Mammary microvascular endothelial cell (primary cell): ENCODE measurements around the gene SDHB. TPM values are rescaled to one million over a fixed set of nuclear protein-coding genes. Genes with fewer than 3 reads are reported as not detected.

Source experiments
- total RNA-seq: library from RNA; depleted of rRNA; stranded (reverse); fragments of >200 nt; gene quantifications from 2 replicates; pipeline ENCODE4 v1.2.3, GENCODE V29; 2015

The SDHB gene
- 163 and 185 TPM in 2 replicates for total RNA-seq

DNA sequence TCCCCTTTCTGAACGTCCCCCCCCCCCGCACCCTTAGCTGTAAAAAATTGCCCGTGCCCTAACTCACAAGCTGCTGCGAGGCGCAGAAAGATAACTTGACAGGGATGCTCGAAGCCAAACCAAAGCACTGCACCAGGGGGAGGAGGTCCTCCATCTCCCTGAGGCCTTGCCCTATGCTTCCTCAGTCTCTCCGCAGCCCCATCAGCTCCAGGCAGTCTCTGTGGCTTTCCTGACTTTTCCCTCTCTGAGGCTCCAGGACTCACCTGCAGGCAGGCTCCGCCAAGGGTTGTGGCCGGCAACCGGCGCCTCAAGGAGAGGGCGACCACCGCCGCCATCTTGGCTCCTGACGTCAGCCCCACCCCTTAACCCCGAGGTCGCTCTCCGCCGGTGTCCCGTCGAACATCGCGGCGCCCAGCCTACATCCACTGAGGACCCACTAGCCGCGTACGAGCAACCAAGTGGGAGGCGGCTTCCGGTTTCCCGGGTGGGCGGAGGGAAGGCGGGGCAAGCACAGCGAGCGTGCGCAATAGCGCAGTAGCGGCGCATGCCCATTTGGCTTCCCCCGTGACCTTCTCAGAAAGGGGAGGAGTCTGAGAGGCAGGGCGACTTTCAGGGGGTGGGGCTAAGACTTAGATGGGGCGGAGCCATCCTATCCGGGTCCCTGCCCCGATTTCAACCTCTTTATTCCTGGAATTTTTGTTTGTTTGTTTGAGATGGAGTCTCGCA lies at the start of gene SDHB:
TSS of gene SDHB (minus strand) at position 348 of the 726 bp plus-strand sequence. CDS start at position 335, 13 bp downstream.

DNA sequence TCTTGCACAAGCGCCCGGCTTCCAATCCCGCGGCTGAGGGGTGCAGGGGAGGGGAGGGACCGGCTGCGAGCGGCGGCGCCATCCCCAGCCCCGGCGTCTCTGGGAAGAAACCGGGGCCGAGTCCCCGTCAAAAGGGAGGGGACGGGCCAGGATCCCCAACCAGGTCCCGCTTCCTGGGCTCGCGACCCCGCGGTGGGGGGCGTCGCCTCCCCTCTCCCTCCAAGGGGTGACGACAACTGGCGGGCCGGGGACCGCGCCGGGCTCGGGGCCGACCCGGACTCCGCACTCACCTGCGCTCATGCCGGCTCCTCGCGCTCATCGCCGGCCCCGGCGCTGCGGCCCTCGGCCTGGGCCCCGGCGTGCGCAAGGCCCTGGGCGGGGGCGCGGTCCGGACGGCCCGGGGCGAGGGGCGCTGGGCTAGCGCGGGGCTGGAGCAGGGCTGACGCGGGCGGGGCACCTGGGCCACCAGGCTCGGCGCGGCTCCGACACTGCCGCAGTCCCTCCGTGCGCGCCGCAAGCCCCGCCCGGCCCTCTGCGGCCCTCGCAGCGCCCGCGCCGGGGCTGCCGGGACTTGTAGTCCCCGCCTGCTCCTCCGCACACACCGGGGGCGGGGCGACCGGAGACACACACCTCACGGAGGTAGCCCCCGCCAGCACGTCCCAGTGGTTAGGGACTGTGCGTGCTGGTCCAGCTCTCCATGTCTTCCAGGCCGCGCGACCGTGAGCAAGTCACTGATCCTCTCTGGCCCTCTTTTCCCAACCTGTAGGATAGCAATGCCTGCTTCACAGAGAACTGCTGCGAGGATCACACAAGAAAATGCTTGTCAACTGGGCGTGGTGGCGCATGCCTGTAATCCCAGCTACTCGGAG lies 42.2 kb downstream of the SDHB start, which contains the start of gene ATP13A2:
TSS of gene ATP13A2 (minus strand) at position 490 of the 869 bp plus-strand sequence. CDS start at position 300, 190 bp downstream.

DNA sequence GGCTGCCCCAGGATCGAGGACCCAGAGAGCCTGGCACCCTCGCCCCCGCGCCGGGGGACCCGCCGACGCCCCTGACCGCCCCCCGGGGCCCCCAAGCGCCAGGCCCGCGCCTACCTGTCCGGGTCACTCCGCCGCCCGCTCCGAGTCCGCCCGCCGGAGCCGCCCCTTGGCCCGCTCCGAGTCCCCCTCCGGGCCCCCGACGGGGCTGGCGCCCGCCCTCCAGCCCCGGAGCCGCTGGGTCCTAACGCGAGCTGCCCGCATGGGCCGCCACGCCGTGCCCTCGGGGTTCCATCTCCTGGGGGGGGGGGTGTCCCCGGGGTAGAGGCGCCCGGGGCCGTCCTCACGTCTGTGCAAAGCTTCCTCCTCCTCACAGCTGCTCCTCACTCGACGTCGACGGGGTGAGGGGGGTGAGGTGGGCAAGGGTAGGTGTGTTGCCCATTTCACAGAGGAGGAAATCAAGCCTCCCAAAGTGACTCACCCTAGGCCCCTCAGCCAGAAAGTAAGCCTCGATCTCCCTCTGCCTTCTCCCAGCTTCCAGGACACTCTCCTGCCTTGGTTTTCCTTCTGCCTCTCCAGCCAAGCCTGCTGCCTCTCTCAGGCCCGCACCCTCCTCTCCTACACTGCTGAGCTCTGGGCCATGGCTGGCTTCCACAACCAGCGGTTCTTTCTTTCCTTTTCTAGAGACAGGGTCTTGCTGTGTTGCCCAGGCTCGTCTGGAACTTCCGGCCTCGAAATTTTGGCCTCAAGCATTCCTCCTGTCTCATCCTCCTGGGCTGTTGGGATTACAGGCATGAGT lies 73.2 kb downstream of the SDHB start, which contains the start of gene MFAP2:
TSS of gene MFAP2 (minus strand) at position 148 of the 796 bp plus-strand sequence. CDS start 2,347 bp downstream, outside the sequence.

Other genes starting within 250 kb of the SDHB start
- under 0.01 TPM in 1 of 2 replicates, not detected in the other for gene RNU1-2, start 158.1 kb downstream of the SDHB start, total RNA-seq
- 21.4 and 27.6 TPM in 2 replicates for gene CROCC, start 132.1 kb downstream of the SDHB start, total RNA-seq
- 36.8 and 40.6 TPM in 2 replicates for gene MFAP2, start 73.4 kb downstream of the SDHB start, total RNA-seq
- 57.7 and 64.5 TPM in 2 replicates for gene ATP13A2, start 42.1 kb downstream of the SDHB start, total RNA-seq
- 0.05 and 0.13 TPM in 2 replicates for gene PADI2, start 65.4 kb upstream of the SDHB start, total RNA-seq
- gene PADI1, start 151.1 kb upstream of the SDHB start, total RNA-seq, result 0.05 TPM in 1 of 2 replicates, not detected in the other
- not detected in 2 replicates for gene PADI3, start 195.1 kb upstream of the SDHB start, total RNA-seq